H1 (cell line): ENCODE measurements around the gene MEGF11. TPM values are rescaled to one million over a fixed set of nuclear protein-coding genes. Genes with fewer than 3 reads are reported as not detected.

Experiments
- CTCF ChIA-PET: fragments of 300-600 bp; sonication (Branson Sonifier 250); formaldehyde crosslinking; loops from one replicate; lab custom pipeline; 2021; ENCODE audit not compliant: partially characterized antibody; lab: Charles Lee
- POLR2A ChIA-PET: fragments of 300-600 bp; sonication (Branson Sonifier 250); formaldehyde crosslinking; loops from one replicate; lab custom pipeline; 2021; ENCODE audit warnings: inconsistent platforms; ENCODE audit not compliant: partially characterized antibody; lab: Charles Lee
- DNase-seq, 2 experiments: peaks; one replicate each; pipeline versions ENCODE4 v3.0.0 to v3.0.0-alpha.2; 2010 to 2022; ENCODE audit warnings: low spot score in 2 of 2, low read depth in 1 of 2, mixed read lengths in 1 of 2
- FAIRE-seq: peaks from 2 replicates; lab custom pipeline; 2011; peaks lifted over from hg19 to GRCh38; lab: Jason Lieb, UNC
- H2AFZ ChIP-seq: 2 replicates; pipeline ENCODE4 v1.8.1; 2012; ENCODE audit warnings: low read length, inconsistent platforms
- H2AK5ac ChIP-seq: 2 replicates; pipeline ENCODE4 v1.6.1; 2013; ENCODE audit warnings: low read depth, low read length
- H2BK120ac ChIP-seq: replicated peaks from 2 replicates; pipeline ENCODE3; 2013; ENCODE audit warnings: low read depth, low read length, inconsistent platforms
- H2BK12ac ChIP-seq: 2 replicates; pipeline ENCODE4 v1.6.1; 2013; ENCODE audit warnings: low read depth, low read length
- H2BK15ac ChIP-seq: 2 replicates; pipeline ENCODE4 v1.6.1; 2013; ENCODE audit warnings: low read length
- H2BK20ac ChIP-seq: 2 replicates; pipeline ENCODE4 v1.6.1; 2013; ENCODE audit warnings: low read length
- H2BK5ac ChIP-seq: 2 replicates; pipeline ENCODE4 v1.6.1; 2013; ENCODE audit warnings: low read depth, low read length
- H3K14ac ChIP-seq: 2 replicates; pipeline ENCODE4 v1.6.1; 2013; ENCODE audit warnings: inconsistent platforms; ENCODE audit not compliant: insufficient read length
- H3K18ac ChIP-seq: 2 replicates; pipeline ENCODE4 v1.6.1; 2013; ENCODE audit warnings: low read length; ENCODE audit errors: extremely low read depth
- H3K23ac ChIP-seq: 2 replicates; pipeline ENCODE4 v1.6.1; 2013; ENCODE audit warnings: inconsistent platforms; ENCODE audit not compliant: insufficient read length
- H3K23me2 ChIP-seq: 2 replicates; pipeline ENCODE4 v1.6.1; 2013; ENCODE audit warnings: low read depth, low read length
- H3K27ac ChIP-seq: 2 replicates; pipeline ENCODE4 v1.6.1; 2011; ENCODE audit warnings: low read depth, low read length, inconsistent platforms
- H3K27me3 ChIP-seq, 4 experiments: replicated peaks in 1 of 4; 1 replicate in 1 of 4; 2 replicates in 3 of 4; pipeline versions ENCODE4 v1.6.1 to v1.8.1; 2011 to 2013; ENCODE audit warnings: low read length in 3 of 4, mild to moderate bottlenecking in 3 of 4, inconsistent platforms in 2 of 4, mixed read lengths in 2 of 4, moderate library complexity in 1 of 4; ENCODE audit not compliant: control insufficient read depth in 3 of 4, insufficient read depth in 3 of 4; ENCODE audit errors: extremely low read depth in 1 of 4
- H3K36me3 ChIP-seq, 4 experiments: 2 replicates each; pipeline versions ENCODE4 v1.6.1 to v1.8.1; 2011 to 2013; ENCODE audit warnings: mild to moderate bottlenecking in 4 of 4, low read length in 3 of 4, moderate library complexity in 2 of 4, control low read depth in 1 of 4, inconsistent platforms in 1 of 4; ENCODE audit not compliant: insufficient read depth in 4 of 4, control insufficient read depth in 2 of 4
- H3K4ac ChIP-seq: replicated peaks from 2 replicates; pipeline ENCODE3; 2013; ENCODE audit warnings: low read length, low read depth, mixed read lengths, inconsistent platforms; ENCODE audit not compliant: insufficient read length
- H3K4me1 ChIP-seq, 4 experiments: replicated peaks in 1 of 4; 1 replicate in 1 of 4; 2 replicates in 3 of 4; pipeline versions ENCODE4 v1.6.1 to v1.8.1; 2011 to 2013; ENCODE audit warnings: low read length in 3 of 4, inconsistent platforms in 2 of 4, mixed read lengths in 1 of 4; ENCODE audit not compliant: insufficient read depth in 4 of 4, control insufficient read depth in 3 of 4
- H3K4me2 ChIP-seq, 2 experiments: 2 replicates each; pipeline versions ENCODE4 v1.6.1 to v1.8.1; 2011 to 2013; ENCODE audit warnings: low read depth in 2 of 2, low read length in 2 of 2, control low read depth in 1 of 2, inconsistent platforms in 1 of 2, mild to moderate bottlenecking in 1 of 2; ENCODE audit not compliant: insufficient read depth in 1 of 2
- H3K4me3 ChIP-seq, 4 experiments: fragments of 200-600, 300-600 bp in 1 of 4; sonication (generic), shearing (Covaris generic), sonication (Bioruptor Twin) in 1 of 4; 2 replicates each; pipeline versions ENCODE4 v1.5.1 to v1.8.1; 2011 to 2016; ENCODE audit warnings: low read length in 4 of 4, low read depth in 3 of 4, control low read depth in 2 of 4, inconsistent platforms in 2 of 4, mild to moderate bottlenecking in 2 of 4, mixed read lengths in 1 of 4, moderate library complexity in 1 of 4; ENCODE audit not compliant: insufficient read depth in 2 of 4; ENCODE audit errors: extremely low read depth in 1 of 4
- H3K56ac ChIP-seq: replicated peaks from 2 replicates; pipeline ENCODE3; 2013; ENCODE audit warnings: low read depth, mild to moderate bottlenecking, mixed read lengths, low read length, inconsistent platforms; ENCODE audit not compliant: insufficient read length
- H3K79me1 ChIP-seq: 2 replicates; pipeline ENCODE4 v1.6.1; 2013; ENCODE audit warnings: low read depth, low read length, control low read depth
- H3K79me2 ChIP-seq, 2 experiments: 2 replicates each; pipeline versions ENCODE4 v1.6.1 to v1.8.1; 2012 to 2013; ENCODE audit warnings: low read length in 2 of 2, mild to moderate bottlenecking in 2 of 2, inconsistent platforms in 1 of 2; ENCODE audit not compliant: insufficient read depth in 2 of 2, control insufficient read depth in 1 of 2
- H3K9ac ChIP-seq, 4 experiments: replicated peaks in 1 of 4; 1 replicate in 1 of 4; 2 replicates in 3 of 4; pipeline versions ENCODE4 v1.6.1 to v1.8.1; 2011 to 2013; ENCODE audit warnings: low read depth in 3 of 4, low read length in 3 of 4, control low read depth in 2 of 4, mild to moderate bottlenecking in 2 of 4, moderate library complexity in 2 of 4, inconsistent platforms in 1 of 4; ENCODE audit errors: extremely low read depth in 1 of 4
- H3K9me3 ChIP-seq, 2 experiments: 2 replicates each; pipeline versions ENCODE4 v1.6.1 to v1.8.1; 2012 to 2013; ENCODE audit warnings: mild to moderate bottlenecking in 2 of 2, moderate library complexity in 2 of 2, control low read depth in 1 of 2, inconsistent platforms in 1 of 2, low read depth in 1 of 2, low read length in 1 of 2, mixed read lengths in 1 of 2; ENCODE audit not compliant: insufficient read depth in 2 of 2
- H4K20me1 ChIP-seq, 2 experiments: replicated peaks in 1 of 2; 2 replicates each; pipeline versions ENCODE3 to v1.8.1; 2011 to 2013; ENCODE audit warnings: inconsistent platforms in 2 of 2, low read length in 2 of 2, mild to moderate bottlenecking in 1 of 2; ENCODE audit not compliant: insufficient read depth in 2 of 2, control insufficient read depth in 1 of 2
- H4K5ac ChIP-seq: 2 replicates; pipeline ENCODE4 v1.6.1; 2013; ENCODE audit warnings: low read length, low read depth, mixed read lengths, inconsistent platforms; ENCODE audit not compliant: insufficient read length
- H4K8ac ChIP-seq: 2 replicates; pipeline ENCODE4 v1.8.0; 2013; ENCODE audit warnings: mild to moderate bottlenecking, moderate library complexity, low read length, inconsistent platforms; ENCODE audit not compliant: insufficient read depth; ENCODE audit errors: extremely low read depth
- H4K91ac ChIP-seq: replicated peaks from 2 replicates; pipeline ENCODE3; 2013; ENCODE audit warnings: low read length, mixed read lengths, inconsistent platforms; ENCODE audit not compliant: insufficient read length
- E2F6 ChIP-seq: IDR thresholded peaks from 2 replicates; pipeline ENCODE4 v1.6.1; 2012; ENCODE audit warnings: inconsistent platforms
- GTF2F1 ChIP-seq: IDR thresholded peaks from 2 replicates; pipeline ENCODE4 v1.6.1; 2012; ENCODE audit warnings: low read depth, low read length, improper control_type of control experiment, borderline replicate concordance
- HDAC2 ChIP-seq, 2 experiments: fragments of 300-600 bp in 1 of 2; sonication (generic) in 1 of 2; IDR thresholded peaks; 2 replicates each; pipeline ENCODE4 v1.6.1; 2011 to 2012; ENCODE audit warnings: low read depth in 2 of 2, low read length in 2 of 2, mild to moderate bottlenecking in 2 of 2, moderate library complexity in 2 of 2, borderline replicate concordance in 1 of 2, inconsistent platforms in 1 of 2
- KDM1A ChIP-seq: fragments of 200-600, 300-600 bp; sonication (generic); IDR thresholded peaks from 2 replicates; pipeline ENCODE4 v1.7.1; 2016; ENCODE audit warnings: mild to moderate bottlenecking, low read length, borderline replicate concordance
- RBBP5 ChIP-seq: IDR thresholded peaks from 2 replicates; pipeline ENCODE4 v1.7.1; 2012; ENCODE audit warnings: low read depth, mild to moderate bottlenecking, inconsistent platforms, low read length, moderate library complexity, borderline replicate concordance
- RFX5 ChIP-seq: IDR thresholded peaks from 2 replicates; pipeline ENCODE4 v1.6.1; 2011; ENCODE audit warnings: low read depth, low read length, improper control_type of control experiment, borderline replicate concordance
- SAP30 ChIP-seq: fragments of 300-600 bp; sonication (generic); IDR thresholded peaks from 2 replicates; pipeline ENCODE4 v1.7.1; 2012; ENCODE audit warnings: low read length, moderate library complexity, mild to moderate bottlenecking, inconsistent platforms; ENCODE audit not compliant: insufficient read depth, insufficient replicate concordance
- SP1 ChIP-seq: IDR thresholded peaks from 2 replicates; pipeline ENCODE4 v1.6.1; 2011; ENCODE audit warnings: low read depth, low read length
- SUZ12 ChIP-seq: fragments of 200-600 bp; sonication (generic); IDR thresholded peaks from 2 replicates; pipeline ENCODE4 v1.6.1; 2012; ENCODE audit warnings: mild to moderate bottlenecking, inconsistent platforms, low read length, moderate library complexity, mixed read lengths
- TBP ChIP-seq: IDR thresholded peaks from 2 replicates; pipeline ENCODE4 v1.6.1; 2011; ENCODE audit warnings: low read depth, low read length, improper control_type of control experiment
- USF2 ChIP-seq: IDR thresholded peaks from 2 replicates; pipeline ENCODE4 v1.6.1; 2011; ENCODE audit warnings: low read length, improper control_type of control experiment
- YY1 ChIP-seq: IDR thresholded peaks from 2 replicates; pipeline ENCODE4 v1.6.1; 2011; ENCODE audit warnings: low read depth, mild to moderate bottlenecking, low read length
- WGBS, 2 experiments: shearing (Covaris generic) in 1 of 2; methylation state at CpG; one replicate each; pipeline versions ENCODE4 v1.1.6 to v1.1.7; 2013 to 2015; ENCODE audit warnings: low lambda C conversion rate in 2 of 2, mixed read lengths in 2 of 2, inconsistent platforms in 1 of 2, low coverage in 1 of 2, missing lambda C conversion rate in 1 of 2; ENCODE audit not compliant: insufficient replicate concordance in 2 of 2, insufficient coverage in 1 of 2, insufficient read length in 1 of 2; ENCODE audit errors: extremely low coverage in 1 of 2, missing lambda C conversion rate in 1 of 2; 5-methylcytosine and 5-hydroxymethylcytosine counted together
- polyA plus RNA-seq, 7 experiments: library from polyadenylated mRNA; depleted of rRNA in 3 of 7; stranded (reverse) in 5 of 7; unstranded in 2 of 7; fragments of >200 nt in 5 of 7; fragments of 200-250 nt in 2 of 7; gene quantifications; 1 replicate in 5 of 7; 2 replicates in 1 of 7; 4 replicates in 1 of 7; pipeline versions ENCODE4 v1.2.1 to v1.2.3, GENCODE V29; 2011 to 2013; ENCODE audit warnings: missing spikeins in 2 of 7, mixed read lengths in 2 of 7
- total RNA-seq: library from RNA; stranded (reverse); fragmentation: NEBNext Ultra II Directional; extraction: Animal tissue kit (Norgen Biotek cat#: 25700); gene quantifications from 2 replicates; pipeline ENCODE4 v1.2.1, GENCODE V29; 2021

Gene MEGF11
- total and polyA plus RNA-seq, 2 of the 8 experiments (the other 6 are each of a cell fraction or from before 2014, with no cell fraction given) = 4.4 to 4.8 TPM

GRCh38 chr15:66053991-66054390, 199.6 kb downstream of the MEGF11 start:
- DNase-seq (no peak), FAIRE-seq (no peak)
- H3K27me3 ChIP-seq = no peaks in the 10 kb centered on the region
- H3K18ac ChIP-seq = no peak overlapping the region
- H2BK5ac ChIP-seq = no peak overlapping the region
- no peaks in the 10 kb centered on the region for H3K79me2 ChIP-seq
- POLR2A ChIA-PET = no interaction called here
- CTCF ChIA-PET = interaction anchor here (1.0 to 1.2 kb wide), 2 partner anchors 20 to 31 kb away, joined by 3 to 4 read pairs; no protein-coding TSS in a partner anchor
- no peak overlapping the region for H4K8ac ChIP-seq
- H3K56ac ChIP-seq = no peak overlapping the region
- H3K27ac ChIP-seq = no peak overlapping the region
- H4K20me1 ChIP-seq = no peaks in the 10 kb centered on the region
- H2BK12ac ChIP-seq = no peak overlapping the region
- no peak overlapping the region for H3K9ac ChIP-seq
- no peaks in the 10 kb centered on the region for H3K9me3 ChIP-seq
- H4K91ac ChIP-seq = no peak overlapping the region
- no peak overlapping the region for H3K4me3 ChIP-seq
- H3K23me2 ChIP-seq = no peaks in the 10 kb centered on the region
- H3K4ac ChIP-seq = no peak overlapping the region
- no peak overlapping the region for H2BK120ac ChIP-seq
- H2AK5ac ChIP-seq = no peak overlapping the region
- no peak overlapping the region for H3K23ac ChIP-seq
- H4K5ac ChIP-seq = no peak overlapping the region
- 87% methylated on average over 3 of the region's 3 CpGs; no CpG with 5 or more reads in 1 of the 2 experiments for WGBS, 2 experiments
- no peak overlapping the region for H2AFZ ChIP-seq
- H2BK20ac ChIP-seq = no peak overlapping the region
- no peak overlapping the region for H2BK15ac ChIP-seq
- no peaks in the 10 kb centered on the region for H3K79me1 ChIP-seq
- H3K36me3 ChIP-seq = no peaks in the 10 kb centered on the region
- peaks cover 0 to 7% (median 2%) of the 10 kb centered on the region in 4 experiments; a peak in 4 of 7 replicates for H3K4me1 ChIP-seq
- no peak overlapping the region for H3K4me2 ChIP-seq
- H3K14ac ChIP-seq = no peak overlapping the region
- no peak for TF ChIP-seq TBP
- no peak for TF ChIP-seq RBBP5
- no peak for TF ChIP-seq USF2
- no peak for TF ChIP-seq SAP30
- no peak for TF ChIP-seq KDM1A
- TF ChIP-seq E2F6 = no peak
- TF ChIP-seq RFX5 = no peak
- no peak for TF ChIP-seq HDAC2 (IDR thresholded peaks at IDR 0.05; ENCODE audit: borderline replicate concordance in 1 of 2, low read depth in 2 of 2, low read length in 2 of 2)
- no peak for TF ChIP-seq YY1
- TF ChIP-seq SUZ12 = no peak
- no peak for TF ChIP-seq SP1
- TF ChIP-seq GTF2F1 = no peak
